HUES48 (cell line): ENCODE measurements around the gene IL17B.

Experiments used
- H3K27ac ChIP-seq: one replicate; pipeline ENCODE4 v1.7.0; 2013; ENCODE audit warnings: low read depth, low read length, inconsistent platforms
- H3K27me3 ChIP-seq: 2 replicates; pipeline ENCODE4 v1.6.1; 2013; ENCODE audit warnings: mild to moderate bottlenecking, low read length; ENCODE audit not compliant: control insufficient read depth, insufficient read depth
- H3K36me3 ChIP-seq: 2 replicates; pipeline ENCODE4 v1.6.1; 2013; ENCODE audit warnings: low read length; ENCODE audit not compliant: control insufficient read depth, insufficient read depth
- H3K4me1 ChIP-seq: 2 replicates; pipeline ENCODE4 v1.6.1; 2013; ENCODE audit warnings: mild to moderate bottlenecking, low read length; ENCODE audit not compliant: control insufficient read depth, insufficient read depth
- H3K4me3 ChIP-seq: 2 replicates; pipeline ENCODE4 v1.5.1; 2013; ENCODE audit warnings: mild to moderate bottlenecking, low read depth, low read length
- H3K9ac ChIP-seq: 2 replicates; pipeline ENCODE4 v1.6.1; 2013; ENCODE audit warnings: mild to moderate bottlenecking, low read depth, low read length, moderate library complexity
- H3K9me3 ChIP-seq: 2 replicates; pipeline ENCODE4 v1.6.1; 2013; ENCODE audit warnings: low read length; ENCODE audit not compliant: control insufficient read depth, insufficient read depth

IL17B gene

GRCh38 chr5:149326611-149327010 lies 52.5 kb downstream of the IL17B start:
- no peak overlapping the region for H3K4me3 ChIP-seq
- H3K36me3 ChIP-seq, result no peaks in the 10 kb centered on the region
- H3K9ac ChIP-seq, result no peak overlapping the region
- H3K27me3 ChIP-seq, result no peaks in the 10 kb centered on the region
- 0 out of 2 replicates have a peak, but pooled peaks cover 7% of the 10 kb centered on the region for H3K4me1 ChIP-seq
- no peak overlapping the region for H3K27ac ChIP-seq
- H3K9me3 ChIP-seq, result no peaks in the 10 kb centered on the region

- Histone ChIP-seq H3K4me1 (0 out of 2 replicates have a peak, but pooled peaks cover 7% of the 10 kb centered on the region), H3K27me3 (no peaks in the 10 kb centered on the region), H3K27ac (no peak overlapping the region), H3K9ac (no peak overlapping the region), H3K9me3 (no peaks in the 10 kb centered on the region), H3K4me3 (no peak overlapping the region), H3K36me3 (no peaks in the 10 kb centered on the region)
These were observed 53.2 kb downstream of the IL17B start for GRCh38 chr5:149325894-149326293.

GRCh38 chr5:149325166-149325735 lies 53.8 kb downstream of the IL17B start:
- H3K9me3 ChIP-seq, result no peaks in the 10 kb centered on the region
- no peaks in the 10 kb centered on the region for H3K27me3 ChIP-seq
- no peak overlapping the region for H3K27ac ChIP-seq
- no peaks in the 10 kb centered on the region for H3K36me3 ChIP-seq
- no peak overlapping the region for H3K9ac ChIP-seq
- H3K4me3 ChIP-seq, result no peak overlapping the region
- 0 out of 2 replicates have a peak, but pooled peaks cover 7% of the 10 kb centered on the region for H3K4me1 ChIP-seq

- Histone ChIP-seq H3K27ac (no peak overlapping the region), H3K36me3 (no peaks in the 10 kb centered on the region; the same call in 1 of the 2 replicates)
These were observed 54.5 kb downstream of the IL17B start for GRCh38 chr5:149324641-149325040.

More at GRCh38 chr5:149324641-149325040, 54.5 kb downstream of the IL17B start:
- H3K9ac ChIP-seq, result no peak overlapping the region
- 0 out of 2 replicates have a peak, but pooled peaks cover 7% of the 10 kb centered on the region for H3K4me1 ChIP-seq
- H3K4me3 ChIP-seq, result no peak overlapping the region
- H3K27me3 ChIP-seq, result no peaks in the 10 kb centered on the region
- H3K9me3 ChIP-seq, result no peaks in the 10 kb centered on the region
